GM21423 (cell line): ENCODE data around the gene KIFC3.
A peak's percentile ranks its signal among the peaks of the same experiment; 100 is the strongest.
"Not testable (repeated sequence)": the region's sequence is repeated elsewhere in the genome, so short reads cannot be mapped to it uniquely, and the experiment has no call there.

Source experiments
- ATAC-seq: cut with Tn5 transposase; IDR thresholded peaks from one replicate; pipeline ENCODE4 v1.9.1; 2021; ENCODE audit warnings: mild to moderate bottlenecking, moderate library complexity; ENCODE audit not compliant: unreplicated experiment

Gene KIFC3

GRCh38 chr16:57743458-57743857 lies 58.8 kb downstream of the KIFC3 start:
- ATAC-seq, result no peak

GRCh38 chr16:57742543-57742942 lies 59.7 kb downstream of the KIFC3 start:
- ATAC-seq, result no peak

- no peak for ATAC-seq
These were observed 60.6 kb downstream of the KIFC3 start for GRCh38 chr16:57741660-57742191.

GRCh38 chr16:57740423-57741071 lies 61.7 kb downstream of the KIFC3 start:
- ATAC-seq, result no peak

- no peak for ATAC-seq
These were observed 62.4 kb downstream of the KIFC3 start for GRCh38 chr16:57739756-57740422.

- ATAC-seq, result no peak
These were observed 63.4 kb downstream of the KIFC3 start for GRCh38 chr16:57738844-57739243.

- no peak for ATAC-seq
These were observed 65.6 kb downstream of the KIFC3 start for GRCh38 chr16:57736419-57737351.

GRCh38 chr16:57735755-57736418 lies 66.4 kb downstream of the KIFC3 start, which contains the start of gene KATNB1:
Gene KATNB1 (plus strand): TSS chr16:57735770. CDS start chr16:57737244, 1,474 bp downstream.
- no peak for ATAC-seq

GRCh38 chr16:57734925-57735754 lies 67.2 kb downstream of the KIFC3 start:
- peak; percentile 87 for ATAC-seq

GRCh38 chr16:57734308-57734924 lies 67.9 kb downstream of the KIFC3 start:
- ATAC-seq, result no peak

GRCh38 chr16:57732714-57733113 lies 69.6 kb downstream of the KIFC3 start:
- no peak for ATAC-seq

GRCh38 chr16:57732037-57732436 lies 70.3 kb downstream of the KIFC3 start:
- no peak for ATAC-seq

GRCh38 chr16:57730771-57731730 lies 71.2 kb downstream of the KIFC3 start:
- no peak for ATAC-seq

GRCh38 chr16:57729852-57730251 lies 72.4 kb downstream of the KIFC3 start:
- not testable (repeated sequence) for ATAC-seq

- ATAC-seq, result no peak
These were observed 73.2 kb downstream of the KIFC3 start for GRCh38 chr16:57729182-57729484.

GRCh38 chr16:57728336-57729181 lies 73.7 kb downstream of the KIFC3 start:
- ATAC-seq, result no peak

GRCh38 chr16:57727610-57728009 lies 74.7 kb downstream of the KIFC3 start:
- ATAC-seq, result no peak
